Activated gamma-delta T cell treated with Interleukin-2 at 50 U/mL for 16 hours (primary cell): Measurements from ENCODE around the gene MAMDC2.

ENCODE experiments used
- DNase-seq: peaks from one replicate; pipeline ENCODE4 v3.0.0-alpha.2; 2020

Gene MAMDC2

DNA sequence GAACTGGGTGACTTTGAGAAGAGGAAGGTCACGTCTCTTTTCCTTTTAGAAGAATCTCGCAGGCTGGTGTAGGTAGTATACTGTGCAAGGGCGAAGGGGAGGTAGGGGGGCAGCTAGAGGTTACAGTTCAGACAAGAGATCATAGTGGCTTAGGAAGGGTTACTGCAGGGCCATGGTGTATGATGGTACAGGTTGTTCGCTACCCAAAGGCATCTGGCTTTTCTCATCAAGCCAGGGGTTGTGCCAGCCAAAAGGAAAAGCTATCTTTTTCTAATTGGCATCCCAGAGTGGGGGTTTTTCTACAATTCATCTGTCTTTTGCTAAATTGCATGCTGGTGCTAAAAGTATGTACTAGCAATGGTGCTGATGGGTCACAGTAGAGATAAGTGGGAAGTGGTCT, 22.8 kb downstream of the MAMDC2 start:
- no peak for DNase-seq

DNA sequence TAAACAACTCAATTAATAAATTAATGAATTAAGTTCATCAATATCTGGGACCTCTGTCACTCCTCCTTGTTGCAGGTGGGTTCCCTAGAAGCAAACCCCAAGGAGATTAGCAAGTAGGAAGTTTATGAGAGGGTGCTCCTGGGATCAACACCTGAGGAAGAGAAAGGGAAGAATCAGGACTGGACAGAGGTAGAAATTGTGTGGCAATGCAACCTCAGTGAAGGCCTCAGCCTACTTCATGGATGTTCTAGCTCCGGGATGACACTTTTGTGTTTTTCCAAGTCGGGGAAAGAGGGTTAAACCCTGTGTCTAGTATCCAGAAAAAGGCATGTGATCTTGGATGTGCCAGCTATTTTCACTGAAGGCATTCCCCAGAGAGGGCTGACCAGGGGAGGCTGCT, 23.2 kb downstream of the MAMDC2 start:
- no peak for DNase-seq

DNA sequence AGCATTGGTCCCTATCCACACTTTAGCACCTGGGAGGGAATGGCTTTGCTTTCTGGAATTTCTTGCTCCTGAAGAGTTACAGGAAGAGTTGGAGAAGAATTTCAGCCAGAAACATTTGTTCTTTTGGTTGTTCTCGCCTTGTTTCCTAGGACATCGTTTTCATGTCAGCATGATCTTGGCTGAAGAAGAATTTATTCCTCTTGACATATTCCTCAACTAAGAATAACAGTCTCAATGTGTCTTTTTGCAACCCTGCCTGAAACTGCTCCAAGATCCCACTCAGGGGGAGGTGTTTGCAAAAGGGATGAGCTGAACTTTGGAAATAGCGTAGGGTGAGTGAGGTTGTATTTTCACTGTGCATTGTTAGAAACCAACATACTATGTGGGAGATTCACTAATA, 26.1 kb downstream of the MAMDC2 start:
- DNase-seq = no peak

DNA sequence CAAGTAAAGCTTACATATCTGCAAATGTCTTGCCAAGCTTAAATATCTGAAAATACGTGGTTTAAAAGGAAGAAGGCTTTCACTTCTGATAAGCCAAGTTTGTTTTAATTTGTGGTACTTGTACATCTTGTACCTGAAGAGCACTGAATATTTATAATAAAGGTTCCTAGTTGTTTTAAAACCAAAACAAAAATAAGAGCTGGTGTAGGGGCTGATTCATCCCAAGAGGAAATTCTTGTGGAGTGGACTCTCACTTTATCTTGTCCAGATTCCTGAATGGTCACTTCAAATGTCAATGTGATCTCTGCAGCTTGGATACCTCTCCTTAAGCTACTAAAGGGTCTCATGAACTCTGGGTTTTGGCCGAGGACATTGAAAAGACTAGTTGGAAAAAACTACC, 29.5 kb downstream of the MAMDC2 start:
- no peak for DNase-seq

DNA sequence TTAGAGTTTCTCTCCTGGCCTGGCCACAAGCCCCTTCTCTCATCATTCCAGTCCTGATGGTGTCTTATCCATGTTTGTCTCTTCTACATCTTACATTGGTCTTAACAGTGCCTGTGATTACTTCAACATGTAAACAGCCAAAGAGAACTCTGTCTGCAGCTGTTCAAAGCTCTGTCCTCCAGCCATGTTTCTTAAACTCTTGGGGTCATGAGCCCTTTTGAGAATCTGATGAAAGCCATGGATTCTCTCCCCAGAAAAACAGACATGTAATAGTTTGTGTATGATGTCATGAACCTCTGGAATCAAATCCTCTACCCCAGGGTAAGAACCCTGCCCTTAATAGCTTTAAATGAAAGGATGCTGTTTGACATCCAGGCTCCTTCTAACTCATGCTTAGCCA, 30.1 kb downstream of the MAMDC2 start:
- DNase-seq = no peak

DNA sequence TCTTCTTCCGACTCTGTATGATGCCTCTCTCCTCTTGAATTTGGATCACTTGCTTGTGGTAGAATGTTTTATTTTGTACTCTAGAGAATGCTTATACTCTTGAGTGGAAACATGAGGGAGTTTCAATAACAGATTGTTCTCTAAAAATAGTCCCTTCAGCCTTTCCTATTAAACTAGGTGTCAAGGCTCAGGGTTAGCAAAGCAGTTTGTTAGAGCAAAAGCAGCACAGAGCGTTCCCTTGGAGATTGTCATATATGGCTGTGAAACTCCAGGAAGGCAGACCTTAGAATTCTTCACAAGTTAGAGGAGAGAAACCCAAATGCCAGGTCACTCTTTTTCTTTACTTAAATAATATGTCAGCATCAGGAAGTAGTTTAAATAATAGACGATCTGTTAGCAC, 33.0 kb downstream of the MAMDC2 start:
- no peak for DNase-seq

DNA sequence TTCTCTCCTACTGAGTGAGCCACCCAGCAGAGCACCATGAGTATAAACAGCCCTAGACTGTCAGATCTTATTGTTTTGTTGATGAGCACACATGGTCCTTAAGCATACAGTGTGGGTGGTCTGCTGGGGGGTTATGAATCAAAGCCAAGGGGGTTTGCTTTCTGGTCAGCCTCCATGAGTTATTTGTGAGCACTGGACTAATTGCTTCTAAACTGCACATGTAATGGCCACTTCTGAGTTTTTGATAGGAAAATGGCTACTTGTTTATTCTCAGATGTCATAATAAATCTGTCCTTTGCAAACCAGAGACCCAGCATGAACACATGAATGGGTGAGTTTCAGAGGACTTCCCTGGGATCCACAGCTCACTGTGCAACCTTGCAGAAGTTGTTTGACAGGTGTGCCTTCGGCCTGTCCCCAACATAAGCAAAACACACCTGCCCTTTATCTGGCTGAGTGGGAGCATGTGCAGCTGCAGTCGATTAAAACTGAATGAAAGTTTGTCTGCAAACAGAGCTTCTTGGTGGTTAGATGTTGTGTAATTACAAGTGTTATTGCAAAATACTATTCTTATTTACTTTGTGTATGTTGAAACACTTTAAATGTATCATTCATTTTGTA, 35.9 kb downstream of the MAMDC2 start:
- DNase-seq = no peak

DNA sequence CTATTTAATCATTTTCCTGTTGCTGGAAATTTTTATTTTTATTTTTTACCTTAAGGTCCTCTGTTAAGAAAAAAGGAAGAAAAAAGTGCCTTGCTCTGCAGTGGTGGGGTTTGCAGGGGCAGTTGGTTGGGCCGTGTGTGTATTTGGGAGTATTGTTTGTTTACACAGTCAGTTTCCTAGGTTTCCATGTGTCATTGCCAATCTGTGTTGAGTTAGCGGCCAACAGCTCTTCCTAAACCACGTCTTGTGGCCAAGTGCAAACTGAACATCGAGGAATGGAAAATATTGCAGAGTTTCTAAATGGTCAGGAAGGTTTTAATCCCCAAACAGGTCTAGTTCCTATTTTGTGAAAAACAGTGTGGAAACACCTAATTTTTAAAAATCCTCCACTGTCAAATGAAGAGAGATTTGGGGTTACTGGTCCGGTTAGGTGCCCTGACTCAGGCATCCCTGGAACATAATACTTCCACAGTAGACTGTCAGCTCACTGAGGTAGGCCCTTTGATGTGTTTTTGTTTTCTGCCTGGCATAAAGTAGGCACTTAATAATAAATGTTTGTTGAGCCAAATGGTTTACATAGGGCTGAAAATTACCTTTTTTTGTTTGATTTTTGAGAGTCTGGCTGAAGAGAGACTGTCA, 37.0 kb downstream of the MAMDC2 start:
- no peak for DNase-seq

DNA sequence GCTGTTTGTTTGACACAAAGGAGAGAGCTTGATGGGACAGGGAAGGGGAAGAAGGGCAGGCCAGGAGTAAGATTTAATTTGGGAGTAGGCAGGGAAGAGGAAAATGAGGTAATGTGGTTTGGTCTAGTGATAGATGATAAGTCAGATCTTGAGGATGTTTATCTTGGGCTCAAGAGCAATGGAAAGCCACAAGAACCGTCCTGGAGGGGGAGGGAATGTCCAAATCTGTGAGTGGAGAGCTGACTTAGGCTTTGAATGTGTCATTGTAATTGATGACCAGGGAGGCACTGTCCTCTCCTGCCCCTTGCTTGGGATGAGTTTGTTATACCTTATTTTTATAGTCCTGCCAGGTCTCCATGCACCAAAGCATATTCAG, 37.5 kb downstream of the MAMDC2 start:
- DNase-seq = no peak

DNA sequence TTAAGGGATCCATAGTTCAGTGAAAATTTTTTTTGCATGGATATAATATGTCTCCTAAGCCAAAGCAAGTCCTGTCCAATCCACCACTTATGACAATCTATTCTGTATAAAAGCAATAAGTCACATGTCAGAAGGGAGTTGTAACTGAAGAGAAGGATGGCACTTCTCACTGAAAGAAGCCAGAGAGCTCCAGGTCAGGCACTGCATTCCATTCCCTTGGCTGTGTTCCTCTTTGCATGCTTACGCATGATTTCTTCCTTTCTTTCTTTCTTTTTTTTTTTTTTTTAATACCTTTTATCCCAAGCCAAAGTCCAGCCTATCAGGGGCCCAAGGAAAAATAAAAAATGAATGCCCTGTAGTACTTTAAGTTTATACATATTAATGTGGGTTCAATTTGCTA, 39.8 kb downstream of the MAMDC2 start:
- DNase-seq = no peak

DNA sequence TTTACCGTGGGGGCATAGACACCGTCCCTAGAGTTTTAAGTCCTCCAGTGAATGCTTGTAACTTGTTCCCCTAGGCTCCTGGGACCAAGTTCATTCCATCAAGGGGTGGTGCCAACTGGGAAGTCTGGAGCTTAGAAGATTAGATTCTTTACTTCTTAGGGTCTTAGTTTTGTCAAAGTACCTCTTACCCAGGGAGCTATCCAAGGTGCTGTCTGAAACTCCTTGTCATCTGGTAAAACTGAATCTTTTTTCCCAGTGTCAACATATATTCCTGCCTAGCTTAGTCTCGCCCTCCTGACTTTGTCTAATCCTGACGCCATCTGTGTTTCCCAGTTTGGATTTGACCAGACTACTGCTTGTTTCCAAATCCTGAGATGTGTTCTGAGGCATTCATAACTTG, 41.6 kb downstream of the MAMDC2 start:
- DNase-seq = no peak

DNA sequence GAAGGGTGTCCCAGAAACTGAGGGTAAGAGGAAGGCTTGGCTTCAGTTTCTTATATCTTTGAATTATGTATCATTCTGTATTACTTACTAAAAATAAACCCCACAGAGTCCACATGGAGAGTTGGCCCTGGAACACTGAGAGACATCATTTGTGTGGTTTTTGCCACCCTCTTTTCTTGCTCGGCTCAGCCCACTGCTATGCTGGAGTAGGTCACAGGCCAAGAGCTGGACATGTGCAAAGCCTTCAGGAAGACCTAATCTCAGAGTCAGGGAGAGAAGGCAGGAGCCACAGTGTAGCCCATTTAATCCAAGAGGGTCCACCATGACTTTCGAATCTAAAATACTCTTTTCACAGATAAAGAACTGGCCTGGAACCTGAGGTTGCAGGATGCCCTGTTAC, 47.5 kb downstream of the MAMDC2 start:
- DNase-seq = no peak

DNA sequence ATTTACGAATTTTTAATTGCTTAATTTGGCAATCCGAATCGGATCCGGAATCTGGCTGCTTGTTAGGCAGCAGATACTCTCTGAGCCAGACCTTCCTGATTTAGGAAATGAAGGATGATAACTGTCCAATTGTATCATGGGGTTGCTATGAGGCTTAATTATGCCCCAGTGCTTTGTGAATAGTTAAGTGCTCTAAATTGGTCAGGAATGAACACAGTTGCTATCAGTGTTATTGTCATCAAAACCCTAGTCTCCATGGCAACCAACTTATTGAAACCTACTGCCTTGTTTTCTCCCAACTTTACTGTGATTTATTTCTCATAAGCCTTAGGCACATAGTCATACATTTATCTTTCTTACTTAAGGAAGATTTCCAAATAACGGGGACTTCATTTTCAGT, 47.9 kb downstream of the MAMDC2 start:
- DNase-seq = no peak

DNA sequence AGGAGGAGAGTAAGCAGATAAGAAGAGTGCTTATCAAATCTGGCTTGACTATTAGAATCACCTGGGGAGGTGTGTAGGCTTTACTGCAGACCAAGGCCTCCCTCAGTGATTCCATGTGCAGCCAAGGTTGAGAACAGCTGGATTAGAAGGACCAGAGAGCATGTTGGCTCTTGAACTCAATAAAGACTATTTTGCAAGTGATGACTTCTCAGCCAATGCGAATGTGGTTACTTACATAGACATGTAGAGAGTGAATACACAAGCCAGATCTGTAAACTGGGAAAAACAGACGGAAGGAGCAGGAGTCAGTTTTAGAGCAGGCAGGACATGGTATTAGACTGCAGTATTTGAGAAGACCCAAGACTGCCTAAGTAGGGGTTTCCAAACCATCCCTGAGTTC, 48.5 kb downstream of the MAMDC2 start:
- no peak for DNase-seq

DNA sequence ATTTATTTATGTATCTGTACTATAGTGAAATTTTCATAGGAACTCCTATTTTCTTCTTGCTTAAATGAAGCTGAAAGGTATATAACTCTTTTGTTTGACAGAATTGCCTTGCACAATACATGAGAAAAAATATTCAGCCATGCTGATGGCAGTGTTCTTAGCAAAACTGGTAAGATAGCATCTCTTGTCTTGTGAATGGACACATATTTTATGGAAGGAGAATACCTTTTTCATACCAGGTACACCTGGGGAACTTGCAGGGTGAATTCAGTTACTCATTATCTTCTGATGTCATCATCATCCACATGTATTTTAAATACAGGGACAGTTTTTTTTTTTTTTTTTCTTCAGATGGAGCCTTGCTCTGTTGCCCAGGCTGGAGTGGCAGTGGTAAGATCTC, 49.4 kb downstream of the MAMDC2 start:
- DNase-seq = no peak

DNA sequence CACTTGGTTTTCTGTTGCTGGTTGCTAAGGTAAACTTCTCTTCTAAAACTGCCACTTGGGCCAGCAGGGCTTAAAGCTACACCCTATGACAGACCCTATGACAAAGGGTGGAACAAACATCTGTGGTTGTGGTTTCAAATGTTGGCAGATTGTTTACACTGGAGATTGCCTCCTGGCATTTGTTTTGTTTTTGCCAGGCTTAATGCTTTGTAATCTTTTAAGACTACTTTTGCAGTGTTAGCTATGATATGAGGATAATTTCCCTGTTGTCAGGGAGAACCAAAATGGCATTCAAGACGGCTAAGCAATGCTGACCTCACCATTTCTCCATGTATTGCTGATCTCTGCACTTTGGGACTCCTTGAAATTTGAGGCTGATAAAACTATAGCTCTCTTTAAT, 50.3 kb downstream of the MAMDC2 start:
- DNase-seq = no peak

DNA sequence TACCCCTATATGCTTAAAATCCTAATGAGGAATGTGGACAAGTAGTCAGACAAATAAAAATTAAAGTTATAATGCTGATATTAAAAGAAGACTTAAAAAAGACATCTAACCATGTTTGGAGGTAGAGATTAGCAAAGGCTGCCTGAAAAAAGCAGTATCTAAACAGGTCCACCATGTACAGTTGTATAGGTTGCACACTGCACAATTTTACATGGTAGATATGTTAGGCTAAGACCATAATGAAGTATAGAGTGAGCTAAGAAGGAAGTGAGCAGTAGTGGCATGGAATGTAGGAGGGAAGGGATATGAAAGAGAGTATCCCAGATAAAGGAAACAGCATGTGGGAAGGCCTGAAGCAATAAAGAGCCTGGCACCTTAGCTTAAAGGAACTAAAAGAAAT, 51.1 kb downstream of the MAMDC2 start:
- DNase-seq = no peak

DNA sequence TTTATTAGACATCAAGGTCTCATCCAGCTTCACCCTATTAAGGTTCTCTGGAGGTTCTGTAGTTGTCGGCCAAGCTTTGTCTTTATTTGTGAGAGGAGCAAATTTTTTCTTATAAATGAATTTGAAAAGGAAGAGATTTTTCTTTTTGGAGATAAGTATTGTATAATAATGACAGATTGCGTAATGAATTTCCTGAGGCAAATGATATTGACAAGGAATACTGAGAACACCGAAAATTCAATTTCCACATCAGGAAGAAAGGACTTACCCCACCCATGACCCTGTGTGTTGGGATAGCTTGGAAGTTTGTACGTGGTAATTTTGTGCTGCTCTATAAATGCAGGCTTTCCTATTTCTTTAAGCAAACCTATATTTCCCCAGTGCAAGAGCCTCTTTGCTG, 53.5 kb downstream of the MAMDC2 start:
- DNase-seq = no peak

DNA sequence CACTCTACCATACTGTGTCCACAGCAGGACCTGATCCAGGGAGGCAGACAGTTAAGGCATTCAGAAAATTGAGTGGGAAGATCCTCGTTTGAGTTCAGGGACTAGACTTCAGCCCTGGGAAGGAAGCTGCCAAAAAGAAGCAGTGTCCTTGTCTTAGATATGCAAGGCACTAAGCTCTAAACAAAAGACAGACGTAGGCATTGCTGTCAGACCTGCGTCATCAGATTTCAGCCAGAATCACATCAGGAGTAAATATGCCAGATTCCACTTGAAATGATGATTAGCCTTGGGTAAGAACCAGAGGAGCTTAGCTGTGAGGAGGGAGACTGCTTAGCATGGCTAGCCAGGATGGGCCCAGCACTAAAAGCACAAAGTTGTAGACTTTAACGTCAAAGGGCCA, 56.7 kb downstream of the MAMDC2 start:
- DNase-seq = no peak

DNA sequence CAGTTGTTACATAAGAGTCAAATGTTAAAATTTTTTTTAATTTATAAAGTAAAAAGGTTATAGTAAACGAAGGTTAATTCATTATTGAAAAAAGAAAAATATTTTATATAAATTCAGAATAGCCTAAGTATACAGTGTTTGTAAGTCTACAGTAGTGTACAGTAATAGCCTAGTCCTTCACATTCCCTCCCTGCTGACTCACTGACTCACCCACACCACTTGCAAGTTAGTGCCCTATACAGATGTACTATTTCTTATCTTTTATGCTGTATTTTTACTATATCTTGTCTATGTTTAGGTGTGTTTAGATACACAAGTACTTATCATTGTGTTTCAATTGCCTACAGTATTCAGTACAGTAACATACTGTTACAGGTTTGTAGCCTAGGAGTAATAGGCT, 57.6 kb downstream of the MAMDC2 start:
- DNase-seq = no peak

DNA sequence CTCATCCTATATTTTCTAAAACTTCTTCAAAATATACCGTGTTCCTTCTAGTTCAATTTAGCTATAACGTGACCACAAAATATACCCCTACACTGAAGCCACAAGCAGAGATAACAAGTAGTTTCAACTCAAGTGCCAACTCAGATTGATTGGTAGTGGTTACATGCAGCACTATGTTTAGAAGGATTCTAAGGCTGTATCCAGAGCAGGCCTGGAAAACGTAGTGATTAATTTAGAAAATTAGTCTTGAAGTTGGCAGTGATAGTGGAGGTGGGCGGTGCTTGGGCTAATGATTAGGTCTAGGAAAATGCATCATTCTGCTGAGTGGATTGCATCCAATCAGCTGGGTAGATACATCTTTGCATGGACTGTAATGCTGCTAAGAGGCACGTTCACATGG, 61.5 kb downstream of the MAMDC2 start:
- no peak for DNase-seq

DNA sequence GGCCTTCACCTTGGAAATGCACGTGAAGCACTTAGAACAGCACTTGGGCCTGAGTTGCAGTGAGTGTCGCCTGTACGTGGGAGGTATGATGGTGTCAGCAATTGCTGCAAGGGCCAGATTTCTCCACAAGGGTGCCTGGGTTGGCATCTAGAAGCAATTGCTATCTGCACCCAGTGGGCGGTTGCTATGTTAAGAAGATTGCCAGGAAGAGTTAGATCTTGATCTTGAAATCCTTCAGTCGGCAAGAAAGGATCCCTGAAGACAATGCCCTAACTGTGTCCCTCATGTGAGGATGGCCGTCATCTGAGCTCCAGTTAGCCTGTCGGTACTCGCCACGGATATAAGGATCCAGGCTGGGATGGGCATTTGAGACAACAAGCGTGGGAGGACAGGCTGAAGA, 62.9 kb downstream of the MAMDC2 start:
- DNase-seq = no peak

DNA sequence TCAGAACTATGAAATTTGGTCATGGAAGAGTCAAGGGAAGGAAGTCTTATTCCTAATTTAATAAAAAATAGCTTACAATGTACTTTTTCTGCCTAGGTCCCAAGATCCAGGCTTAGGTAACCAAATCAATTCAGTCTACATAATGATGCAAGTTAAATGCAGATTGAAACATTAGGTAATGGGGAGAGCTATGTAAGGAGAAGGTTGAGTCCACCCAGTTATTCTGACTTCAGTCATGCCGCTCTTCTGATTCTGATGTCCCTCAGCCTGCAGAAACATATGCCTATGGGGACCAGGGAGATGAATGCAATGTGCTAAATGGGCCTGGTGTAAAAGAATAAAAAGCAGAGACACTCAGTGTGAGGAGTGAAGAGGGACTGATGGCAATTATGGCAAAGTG, 63.9 kb downstream of the MAMDC2 start:
- DNase-seq = no peak

DNA sequence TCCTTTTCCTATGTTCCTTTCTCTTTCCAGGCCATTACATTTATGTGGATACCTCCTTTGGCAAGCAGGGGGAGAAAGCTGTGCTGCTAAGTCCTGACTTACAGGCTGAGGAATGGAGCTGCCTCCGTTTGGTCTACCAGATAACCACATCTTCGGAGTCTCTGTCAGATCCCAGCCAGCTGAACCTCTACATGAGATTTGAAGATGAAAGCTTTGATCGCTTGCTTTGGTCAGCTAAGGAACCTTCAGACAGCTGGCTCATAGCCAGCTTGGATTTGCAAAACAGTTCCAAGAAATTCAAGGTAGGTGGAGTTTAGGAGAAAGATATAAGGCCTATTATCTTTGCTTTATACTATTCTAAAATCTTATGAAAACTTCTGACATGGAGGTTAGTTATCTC, 64.5 kb downstream of the MAMDC2 start:
- DNase-seq = no peak

DNA sequence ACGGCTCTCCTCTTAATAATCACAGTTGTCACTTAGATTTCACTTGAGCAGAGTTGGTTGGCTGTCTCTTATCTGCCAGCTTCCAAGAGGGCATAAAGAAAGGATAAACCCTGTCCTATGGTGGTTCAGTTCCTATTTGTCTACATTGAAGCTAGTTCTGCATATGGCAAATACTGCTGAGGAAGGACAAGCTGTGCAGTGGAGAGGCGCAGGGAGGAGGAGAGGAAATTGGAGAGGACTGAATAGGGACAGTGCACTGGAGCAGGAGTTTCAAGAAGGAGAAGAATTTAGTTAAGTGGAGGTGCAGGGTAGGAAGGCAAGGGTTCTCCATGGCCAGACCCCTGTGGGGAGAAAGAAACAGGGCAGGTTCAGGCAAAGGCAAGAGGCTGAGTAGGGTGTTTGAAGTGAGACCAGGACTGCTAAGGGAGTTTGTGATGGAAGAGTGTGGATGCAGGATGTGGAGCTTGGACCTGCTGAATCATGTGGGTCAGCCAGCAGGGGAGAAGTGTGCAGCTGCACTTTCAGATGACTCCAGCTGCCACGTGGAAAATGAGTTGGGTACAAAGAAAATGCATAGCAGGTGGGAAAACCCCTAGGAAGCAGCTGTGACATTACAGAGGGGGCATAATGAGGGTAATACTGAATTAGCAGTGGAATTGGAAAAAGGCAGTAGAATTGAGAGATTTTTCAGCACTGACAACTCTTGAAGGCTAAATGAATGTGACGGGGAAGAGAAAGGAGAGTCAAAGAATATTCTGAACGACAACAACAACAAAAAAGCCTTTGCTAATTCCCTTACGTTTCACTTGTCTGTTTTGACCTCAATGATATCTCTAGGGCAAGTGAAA, 66.8 kb downstream of the MAMDC2 start:
- DNase-seq = no peak
